OCI-LY3 (cell line): ENCODE measurements around the gene NYAP2.

Source experiments
- H2AFZ ChIP-seq: fragments of 200-600, 300-600 bp; shearing (Covaris generic); 2 replicates; pipeline ENCODE4 v1.6.0; 2014; ENCODE audit warnings: antibody characterized with exemption, low read depth, low read length
- H3K27ac ChIP-seq: fragments of 200-600, 300-600 bp; sonication (generic); 2 replicates; pipeline ENCODE4 v1.5.1; 2014; ENCODE audit warnings: mild to moderate bottlenecking, low read length, moderate library complexity, mixed read lengths
- H3K27me3 ChIP-seq: fragments of 200-600, 300-600 bp; sonication (generic); 2 replicates; pipeline ENCODE4 v1.6.1; 2014; ENCODE audit warnings: low read depth, low read length, mixed read lengths
- H3K36me3 ChIP-seq: fragments of 200-600, 300-600 bp; sonication (generic); replicated peaks from 2 replicates; pipeline ENCODE3; 2014; ENCODE audit warnings: low read depth, low read length, mixed read lengths
- H3K4me1 ChIP-seq: fragments of 300-600, 200-600 bp; sonication (generic); 2 replicates; pipeline ENCODE4 v1.6.1; 2014; ENCODE audit warnings: low read length, mixed read lengths
- H3K4me2 ChIP-seq: fragments of 200-600, 300-600 bp; sonication (generic); 2 replicates; pipeline ENCODE4 v1.6.1; 2014; ENCODE audit warnings: low read length, mixed read lengths
- H3K4me3 ChIP-seq: fragments of 300-600, 200-600 bp; sonication (generic); 2 replicates; pipeline ENCODE4 v1.5.1; 2014; ENCODE audit warnings: antibody characterized with exemption, mild to moderate bottlenecking, low read length, moderate library complexity
- H3K79me2 ChIP-seq: fragments of 300-600, 200-600 bp; shearing (Covaris generic); 2 replicates; pipeline ENCODE4 v1.6.1; 2014; ENCODE audit warnings: mild to moderate bottlenecking, low read length, mixed read lengths
- H3K9ac ChIP-seq: fragments of 300-600, 200-600 bp; shearing (Covaris generic); 2 replicates; pipeline ENCODE4 v1.6.0; 2014; ENCODE audit warnings: mild to moderate bottlenecking, low read length, moderate library complexity
- H3K9me3 ChIP-seq: fragments of 200-600, 300-600 bp; shearing (Covaris generic); 2 replicates; pipeline ENCODE4 v1.6.1; 2014; ENCODE audit warnings: low read length, mixed read lengths; ENCODE audit not compliant: insufficient read depth
- H4K20me1 ChIP-seq: fragments of 200-600, 300-600 bp; sonication (generic); 2 replicates; pipeline ENCODE4 v1.6.1; 2016; ENCODE audit warnings: low read length, mixed read lengths; ENCODE audit not compliant: insufficient read depth
- EZH2phosphoT487 ChIP-seq: fragments of 200-600 bp; shearing (Covaris generic); IDR thresholded peaks from 2 replicates; pipeline ENCODE4 v1.6.1; 2018; ENCODE audit warnings: antibody characterized with exemption, mixed run types, low read depth
- TF ChIP-seq, protein P1 (sequence below): fragments of 200-600, 300-600 bp; sonication (generic); IDR thresholded peaks from 2 replicates; pipeline ENCODE4 v1.5.1; 2014; ENCODE audit warnings: antibody characterized with exemption, low read length, low read depth

The NYAP2 gene

GRCh38 chr2:225464346-225465025, 65.0 kb downstream of the NYAP2 start:
- no peaks in the 10 kb centered on the region for H3K9me3 ChIP-seq
- H3K9ac ChIP-seq = 0 out of 2 replicates have a peak overlapping the region, but pooled peaks have one; percentile 3
- TF ChIP-seq EZH2phosphoT487 = no peak
- TF ChIP-seq, protein P1, sequence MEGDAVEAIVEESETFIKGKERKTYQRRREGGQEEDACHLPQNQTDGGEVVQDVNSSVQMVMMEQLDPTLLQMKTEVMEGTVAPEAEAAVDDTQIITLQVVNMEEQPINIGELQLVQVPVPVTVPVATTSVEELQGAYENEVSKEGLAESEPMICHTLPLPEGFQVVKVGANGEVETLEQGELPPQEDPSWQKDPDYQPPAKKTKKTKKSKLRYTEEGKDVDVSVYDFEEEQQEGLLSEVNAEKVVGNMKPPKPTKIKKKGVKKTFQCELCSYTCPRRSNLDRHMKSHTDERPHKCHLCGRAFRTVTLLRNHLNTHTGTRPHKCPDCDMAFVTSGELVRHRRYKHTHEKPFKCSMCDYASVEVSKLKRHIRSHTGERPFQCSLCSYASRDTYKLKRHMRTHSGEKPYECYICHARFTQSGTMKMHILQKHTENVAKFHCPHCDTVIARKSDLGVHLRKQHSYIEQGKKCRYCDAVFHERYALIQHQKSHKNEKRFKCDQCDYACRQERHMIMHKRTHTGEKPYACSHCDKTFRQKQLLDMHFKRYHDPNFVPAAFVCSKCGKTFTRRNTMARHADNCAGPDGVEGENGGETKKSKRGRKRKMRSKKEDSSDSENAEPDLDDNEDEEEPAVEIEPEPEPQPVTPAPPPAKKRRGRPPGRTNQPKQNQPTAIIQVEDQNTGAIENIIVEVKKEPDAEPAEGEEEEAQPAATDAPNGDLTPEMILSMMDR = no peak
- H3K79me2 ChIP-seq = no peaks in the 10 kb centered on the region
- no peaks in the 10 kb centered on the region for H3K36me3 ChIP-seq
- H3K4me2 ChIP-seq = peak overlapping the region; percentile 59
- H4K20me1 ChIP-seq = no peaks in the 10 kb centered on the region
- H3K27ac ChIP-seq = no peak overlapping the region
- 0 out of 2 replicates have a peak overlapping the region, but pooled peaks have one; percentile 8 for H2AFZ ChIP-seq
- H3K4me3 ChIP-seq = peak overlapping the region; percentile 68
- peaks cover 14% of the 10 kb centered on the region for H3K4me1 ChIP-seq
- no peaks in the 10 kb centered on the region for H3K27me3 ChIP-seq

DNA sequence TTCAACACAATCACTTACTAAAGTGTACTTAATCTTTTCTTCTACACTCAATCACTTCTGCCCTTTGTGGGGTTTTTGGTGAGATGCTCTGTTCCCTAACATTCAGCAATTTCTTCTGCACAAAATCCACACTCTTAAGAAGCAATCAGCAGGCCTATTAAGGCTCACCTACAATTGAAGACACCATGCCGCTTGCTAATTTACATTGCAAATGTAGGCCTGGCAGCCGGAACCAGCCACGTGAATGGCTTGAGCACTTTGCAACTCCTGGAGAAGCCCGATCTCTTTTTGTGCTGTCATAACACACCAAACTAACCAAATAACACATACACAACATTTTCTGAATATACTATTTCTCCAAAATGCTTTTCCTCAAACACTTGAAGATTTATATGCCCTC, 66.3 kb downstream of the NYAP2 start:
- TF ChIP-seq, protein P1 = no peak
- no peak for TF ChIP-seq EZH2phosphoT487
- peaks cover 14% of the 10 kb centered on the region for H3K4me1 ChIP-seq
- H3K36me3 ChIP-seq = no peaks in the 10 kb centered on the region
- no peak overlapping the region for H3K4me2 ChIP-seq
- no peak overlapping the region for H3K4me3 ChIP-seq
- no peaks in the 10 kb centered on the region for H3K79me2 ChIP-seq
- no peaks in the 10 kb centered on the region for H4K20me1 ChIP-seq
- no peaks in the 10 kb centered on the region for H3K27me3 ChIP-seq
- H3K9me3 ChIP-seq = no peaks in the 10 kb centered on the region
- H2AFZ ChIP-seq = no peak overlapping the region; the same call in 1 of the 2 replicates
- H3K27ac ChIP-seq = no peak overlapping the region
- H3K9ac ChIP-seq = no peak overlapping the region

DNA sequence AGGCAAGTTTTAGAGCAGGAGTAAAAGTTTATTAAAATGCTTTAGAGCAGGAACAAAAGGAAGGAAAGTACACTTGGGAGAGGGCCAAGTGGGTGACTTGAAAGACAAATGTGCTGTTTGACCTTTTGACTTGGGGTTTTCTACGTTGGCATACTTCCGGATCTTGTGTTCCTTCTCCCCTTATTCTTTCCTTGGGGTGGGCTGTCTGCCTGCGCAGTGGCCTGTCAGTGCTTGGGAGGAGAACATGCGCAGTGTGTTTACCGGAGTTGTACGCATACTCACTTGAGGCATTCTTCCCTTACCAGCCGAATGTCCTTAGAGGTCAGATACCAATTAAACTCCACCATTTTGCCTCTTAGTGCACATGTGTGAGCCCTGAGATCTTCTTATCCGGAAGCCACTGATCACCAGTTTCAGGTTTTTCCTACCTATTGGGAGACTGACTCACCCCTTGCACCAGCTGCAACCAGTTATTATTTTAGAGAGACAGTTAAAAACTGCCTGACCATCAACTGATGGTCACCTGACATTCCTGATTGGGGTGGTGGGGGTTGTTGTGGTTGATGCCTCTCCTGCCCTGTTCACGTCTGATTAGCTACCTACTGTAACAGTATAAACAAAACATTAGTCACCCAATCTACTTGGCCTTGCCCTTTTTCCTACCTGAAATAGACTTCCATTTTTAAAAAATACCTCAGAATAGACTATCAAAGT, 67.5 kb downstream of the NYAP2 start:
- H3K4me3 ChIP-seq = no peak overlapping the region
- H3K4me2 ChIP-seq = no peak overlapping the region
- H3K27me3 ChIP-seq = no peaks in the 10 kb centered on the region
- TF ChIP-seq, protein P1 = no peak
- no peak for TF ChIP-seq EZH2phosphoT487
- no peaks in the 10 kb centered on the region for H3K79me2 ChIP-seq
- H3K9me3 ChIP-seq = no peaks in the 10 kb centered on the region
- H3K9ac ChIP-seq = no peak overlapping the region
- no peaks in the 10 kb centered on the region for H4K20me1 ChIP-seq
- H3K4me1 ChIP-seq = peaks cover 14% of the 10 kb centered on the region
- no peak overlapping the region for H2AFZ ChIP-seq
- no peaks in the 10 kb centered on the region for H3K36me3 ChIP-seq
- H3K27ac ChIP-seq = no peak overlapping the region

GRCh38 chr2:225468131-225468530, 68.6 kb downstream of the NYAP2 start:
- Histone ChIP-seq H3K4me1 (peaks cover 14% of the 10 kb centered on the region), H2AFZ (no peak overlapping the region), H3K9me3 (no peaks in the 10 kb centered on the region), H3K36me3 (no peaks in the 10 kb centered on the region), H3K4me2 (no peak overlapping the region), H3K9ac (no peak overlapping the region), H3K27ac (no peak overlapping the region), H3K4me3 (no peak overlapping the region), H3K27me3 (no peaks in the 10 kb centered on the region), H4K20me1 (no peaks in the 10 kb centered on the region), H3K79me2 (no peaks in the 10 kb centered on the region)
- TF ChIP-seq, protein P1 = no peak
- TF ChIP-seq EZH2phosphoT487 = no peak
